ENCODE results near the gene TTC39B.

The TTC39B gene

GRCh38 chr9:15294604-15295003 is 12.4 kb downstream of the TTC39B start:
- peaks cover 1% of the 10 kb centered on the region for H3K9me3 ChIP-seq (ENCODE audit: low read length)
- H3K36me3 ChIP-seq (ENCODE audit: insufficient read depth, low read length) = no peaks in the 10 kb centered on the region
- peaks cover 2% of the 10 kb centered on the region for H3K4me1 ChIP-seq (ENCODE audit: insufficient read depth, low read length)
- no peak overlapping the region for H2AFZ ChIP-seq (ENCODE audit: low read depth, low read length)
- H3K4me3 ChIP-seq (ENCODE audit: low read length) = no peak overlapping the region
- no peaks in the 10 kb centered on the region for H3K27me3 ChIP-seq (ENCODE audit: insufficient read depth, low read length)

GRCh38 chr9:15293804-15294316 is 13.2 kb downstream of the TTC39B start:
- H3K9me3 ChIP-seq (ENCODE audit: low read length) = peaks cover 1% of the 10 kb centered on the region
- peaks cover 2% of the 10 kb centered on the region for H3K4me1 ChIP-seq (ENCODE audit: insufficient read depth, low read length)
- no peak overlapping the region for H3K4me3 ChIP-seq (ENCODE audit: low read length)
- no peak overlapping the region for H2AFZ ChIP-seq (ENCODE audit: low read depth, low read length)
- no peaks in the 10 kb centered on the region for H3K27me3 ChIP-seq (ENCODE audit: insufficient read depth, low read length)
- H3K36me3 ChIP-seq (ENCODE audit: insufficient read depth, low read length) = no peaks in the 10 kb centered on the region

- no peaks in the 10 kb centered on the region for H3K27me3 ChIP-seq (ENCODE audit: insufficient read depth, low read length)
- no peaks in the 10 kb centered on the region for H3K9me3 ChIP-seq (ENCODE audit: low read length)
- no peak overlapping the region for H3K4me3 ChIP-seq (ENCODE audit: low read length)
- H3K4me1 ChIP-seq (ENCODE audit: insufficient read depth, low read length) = peaks cover 2% of the 10 kb centered on the region
- H3K36me3 ChIP-seq (ENCODE audit: insufficient read depth, low read length) = no peaks in the 10 kb centered on the region
- H2AFZ ChIP-seq (ENCODE audit: low read depth, low read length) = no peak overlapping the region
Observed at GRCh38 chr9:15293084-15293483, 13.9 kb downstream of the TTC39B start.

GRCh38 chr9:15289603-15290002 is 17.4 kb downstream of the TTC39B start:
- Histone ChIP-seq H3K9me3 (ENCODE audit: low read length) (no peaks in the 10 kb centered on the region), H3K4me1 (ENCODE audit: insufficient read depth, low read length) (peaks cover 1% of the 10 kb centered on the region), H3K4me3 (ENCODE audit: low read length) (no peak overlapping the region)

GRCh38 chr9:15287309-15287708 is 19.7 kb downstream of the TTC39B start:
- H3K4me1 ChIP-seq (ENCODE audit: insufficient read depth, low read length) = no peaks in the 10 kb centered on the region
- no peaks in the 10 kb centered on the region for H3K36me3 ChIP-seq (ENCODE audit: insufficient read depth, low read length)
- H3K27me3 ChIP-seq (ENCODE audit: insufficient read depth, low read length) = no peaks in the 10 kb centered on the region
- H3K9me3 ChIP-seq (ENCODE audit: low read length) = no peaks in the 10 kb centered on the region
- no peak overlapping the region for H2AFZ ChIP-seq (ENCODE audit: low read depth, low read length)
- H3K4me3 ChIP-seq (ENCODE audit: low read length) = no peak overlapping the region

More at GRCh38 chr9:15289603-15290002, 17.4 kb downstream of the TTC39B start:
- no peaks in the 10 kb centered on the region for H3K27me3 ChIP-seq (ENCODE audit: insufficient read depth, low read length)
- no peak overlapping the region for H2AFZ ChIP-seq (ENCODE audit: low read depth, low read length)
- H3K36me3 ChIP-seq (ENCODE audit: insufficient read depth, low read length) = no peaks in the 10 kb centered on the region

- Histone ChIP-seq H3K36me3 (ENCODE audit: insufficient read depth, low read length) (no peaks in the 10 kb centered on the region), H3K27me3 (ENCODE audit: insufficient read depth, low read length) (no peaks in the 10 kb centered on the region), H3K4me3 (ENCODE audit: low read length) (no peak overlapping the region), H3K9me3 (ENCODE audit: low read length) (no peaks in the 10 kb centered on the region), H2AFZ (ENCODE audit: low read depth, low read length) (no peak overlapping the region), H3K4me1 (ENCODE audit: insufficient read depth, low read length) (no peaks in the 10 kb centered on the region)
Observed at GRCh38 chr9:15286161-15286821, 20.7 kb downstream of the TTC39B start.

- Histone ChIP-seq H3K4me3 (ENCODE audit: low read length) (no peak overlapping the region), H3K9me3 (ENCODE audit: low read length) (no peaks in the 10 kb centered on the region), H3K36me3 (ENCODE audit: insufficient read depth, low read length) (no peaks in the 10 kb centered on the region), H3K27me3 (ENCODE audit: insufficient read depth, low read length) (no peaks in the 10 kb centered on the region), H3K4me1 (ENCODE audit: insufficient read depth, low read length) (no peaks in the 10 kb centered on the region), H2AFZ (ENCODE audit: low read depth, low read length) (no peak overlapping the region)
Observed at GRCh38 chr9:15282567-15283285, 24.3 kb downstream of the TTC39B start.

- no peaks in the 10 kb centered on the region for H3K9me3 ChIP-seq (ENCODE audit: low read length)
- H3K27me3 ChIP-seq (ENCODE audit: insufficient read depth, low read length) = no peaks in the 10 kb centered on the region
- H3K4me3 ChIP-seq (ENCODE audit: low read length) = no peak overlapping the region
- H3K36me3 ChIP-seq (ENCODE audit: insufficient read depth, low read length) = no peaks in the 10 kb centered on the region
- H2AFZ ChIP-seq (ENCODE audit: low read depth, low read length) = no peak overlapping the region
- no peaks in the 10 kb centered on the region for H3K4me1 ChIP-seq (ENCODE audit: insufficient read depth, low read length)
Observed at GRCh38 chr9:15280647-15281046, 26.4 kb downstream of the TTC39B start.

- no peaks in the 10 kb centered on the region for H3K27me3 ChIP-seq (ENCODE audit: insufficient read depth, low read length)
- no peaks in the 10 kb centered on the region for H3K36me3 ChIP-seq (ENCODE audit: insufficient read depth, low read length)
- no peaks in the 10 kb centered on the region for H3K9me3 ChIP-seq (ENCODE audit: low read length)
- no peak overlapping the region for H2AFZ ChIP-seq (ENCODE audit: low read depth, low read length)
- no peaks in the 10 kb centered on the region for H3K4me1 ChIP-seq (ENCODE audit: insufficient read depth, low read length)
- no peak overlapping the region for H3K4me3 ChIP-seq (ENCODE audit: low read length)
Observed at GRCh38 chr9:15278839-15279238, 28.2 kb downstream of the TTC39B start.

GRCh38 chr9:15278091-15278687 is 28.8 kb downstream of the TTC39B start:
- H3K27me3 ChIP-seq (ENCODE audit: insufficient read depth, low read length) = no peaks in the 10 kb centered on the region
- H3K36me3 ChIP-seq (ENCODE audit: insufficient read depth, low read length) = no peaks in the 10 kb centered on the region
- H3K4me3 ChIP-seq (ENCODE audit: low read length) = no peak overlapping the region
- no peaks in the 10 kb centered on the region for H3K4me1 ChIP-seq (ENCODE audit: insufficient read depth, low read length)
- no peaks in the 10 kb centered on the region for H3K9me3 ChIP-seq (ENCODE audit: low read length)
- H2AFZ ChIP-seq (ENCODE audit: low read depth, low read length) = no peak overlapping the region

- no peaks in the 10 kb centered on the region for H3K36me3 ChIP-seq (ENCODE audit: insufficient read depth, low read length)
- H3K9me3 ChIP-seq (ENCODE audit: low read length) = no peaks in the 10 kb centered on the region
- no peaks in the 10 kb centered on the region for H3K27me3 ChIP-seq (ENCODE audit: insufficient read depth, low read length)
- no peak overlapping the region for H2AFZ ChIP-seq (ENCODE audit: low read depth, low read length)
- no peaks in the 10 kb centered on the region for H3K4me1 ChIP-seq (ENCODE audit: insufficient read depth, low read length)
- no peak overlapping the region for H3K4me3 ChIP-seq (ENCODE audit: low read length)
Observed at GRCh38 chr9:15277400-15278090, 29.5 kb downstream of the TTC39B start.

GRCh38 chr9:15276328-15276938 is 30.6 kb downstream of the TTC39B start:
- no peak overlapping the region for H3K4me3 ChIP-seq (ENCODE audit: low read length)
- H3K36me3 ChIP-seq (ENCODE audit: insufficient read depth, low read length) = no peaks in the 10 kb centered on the region
- no peak overlapping the region for H2AFZ ChIP-seq (ENCODE audit: low read depth, low read length)
- H3K27me3 ChIP-seq (ENCODE audit: insufficient read depth, low read length) = no peaks in the 10 kb centered on the region
- H3K9me3 ChIP-seq (ENCODE audit: low read length) = peaks cover under 1% of the 10 kb centered on the region
- no peaks in the 10 kb centered on the region for H3K4me1 ChIP-seq (ENCODE audit: insufficient read depth, low read length)
